ENCODE data around the gene DSCAM.

DSCAM gene

DNA sequence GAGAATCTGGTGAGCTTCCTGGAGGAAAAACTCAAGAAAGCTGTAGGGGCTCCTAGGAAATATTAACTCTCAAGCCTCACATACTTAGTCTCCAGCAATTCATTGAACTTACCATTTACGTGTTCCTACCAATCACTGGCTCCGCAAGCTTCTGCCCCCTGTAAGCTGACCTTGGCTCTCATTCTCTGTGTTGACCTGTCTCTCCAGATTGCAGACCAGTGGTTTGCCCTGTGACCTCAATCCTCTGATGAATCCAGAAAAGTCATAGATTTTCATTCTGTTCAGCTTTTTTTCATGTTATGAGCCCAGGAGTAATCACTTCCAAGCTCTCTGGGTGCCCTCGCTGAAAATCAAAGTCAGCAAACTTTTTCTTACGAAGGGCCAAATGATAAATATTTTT is 241.9 kb downstream of the DSCAM start:
- no peak for DNase-seq

DNA sequence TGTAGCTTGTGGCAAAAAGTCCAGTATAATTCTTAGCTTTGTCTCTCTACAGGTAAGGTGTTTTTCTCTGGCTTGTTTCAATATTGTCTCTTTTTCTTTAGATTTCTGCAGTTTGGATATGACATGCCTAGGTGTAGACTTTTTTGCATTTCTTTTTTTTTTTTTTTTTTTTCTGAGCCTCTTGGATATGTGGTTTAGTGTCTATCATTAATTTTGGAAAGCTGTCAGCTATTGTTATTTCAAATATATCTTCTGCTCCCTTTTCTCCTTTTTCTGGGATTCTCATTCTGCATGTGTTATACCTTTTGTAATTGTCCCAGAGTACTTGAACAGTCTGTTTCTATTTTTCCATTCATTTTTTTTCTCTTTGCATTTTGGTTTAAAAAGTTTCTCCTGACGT is 243.2 kb downstream of the DSCAM start:
- no peak for DNase-seq

DNA sequence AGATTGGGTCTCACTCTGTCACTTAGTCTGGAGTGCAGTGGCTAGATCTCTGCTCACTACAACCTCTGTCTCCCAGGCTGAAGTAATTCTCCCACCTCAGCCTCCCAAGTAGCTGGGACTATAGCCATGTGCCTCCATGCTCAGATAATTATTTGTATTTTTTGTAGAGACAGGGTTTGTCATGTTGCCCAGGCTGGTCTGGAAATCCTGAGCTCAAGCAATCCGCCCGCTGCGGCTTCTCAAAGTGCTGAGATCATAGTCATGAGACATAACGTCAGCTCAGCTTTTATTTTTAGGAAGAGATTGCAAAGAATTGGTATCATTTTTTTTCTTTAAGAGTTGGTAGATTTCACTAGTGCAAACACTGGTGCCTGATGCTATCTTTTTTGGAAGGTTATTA is 244.9 kb downstream of the DSCAM start:
- DNase-seq = no peak

DNA sequence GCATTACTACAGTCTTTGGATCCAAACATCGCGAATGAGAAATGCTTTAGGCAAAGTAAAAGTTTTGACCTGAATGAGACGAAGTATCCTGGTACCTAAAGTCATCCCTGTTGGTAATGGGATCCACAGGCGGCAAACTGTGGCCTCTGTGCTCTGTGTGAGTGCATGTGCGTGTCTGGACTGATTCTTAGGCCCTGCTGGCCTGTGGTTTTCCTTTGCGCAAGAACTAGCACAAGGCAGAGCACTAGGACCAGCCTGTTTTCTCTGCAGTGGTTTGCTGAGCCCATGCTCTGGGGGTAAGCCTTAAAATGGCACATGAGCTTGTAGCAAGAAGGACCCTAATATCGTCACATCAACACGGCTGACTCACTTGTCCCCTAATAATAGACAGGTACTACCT is 251.2 kb downstream of the DSCAM start:
- no peak for DNase-seq

DNA sequence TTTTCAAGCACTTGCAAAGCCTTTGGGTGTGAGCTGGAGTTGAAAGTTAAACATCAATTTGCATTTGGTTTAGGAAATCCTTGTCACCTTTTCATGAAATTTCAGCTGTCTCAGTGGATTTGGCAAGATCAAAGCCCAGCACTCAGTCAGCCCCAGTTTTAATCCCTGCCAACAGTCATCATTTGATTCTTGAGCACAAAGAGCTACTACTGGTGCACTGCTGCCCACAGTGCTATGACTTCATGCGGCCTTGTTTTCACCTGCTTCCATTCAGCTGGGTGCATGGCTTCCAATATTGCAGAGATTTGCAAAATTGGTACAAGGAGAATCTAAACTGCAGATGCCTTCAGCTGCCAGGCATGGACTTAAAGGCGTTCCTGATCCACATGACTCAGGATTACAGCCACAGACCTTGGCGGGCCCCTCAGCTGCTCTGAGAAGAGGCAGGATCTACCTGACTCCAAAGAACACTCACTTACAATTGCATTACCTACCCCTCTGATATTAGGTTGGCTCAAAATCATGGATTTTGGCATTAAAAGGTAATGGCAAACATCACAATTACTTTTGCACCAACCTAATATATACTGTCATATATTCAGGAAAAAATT is 259.1 kb downstream of the DSCAM start:
- DNase-seq = no peak

DNA sequence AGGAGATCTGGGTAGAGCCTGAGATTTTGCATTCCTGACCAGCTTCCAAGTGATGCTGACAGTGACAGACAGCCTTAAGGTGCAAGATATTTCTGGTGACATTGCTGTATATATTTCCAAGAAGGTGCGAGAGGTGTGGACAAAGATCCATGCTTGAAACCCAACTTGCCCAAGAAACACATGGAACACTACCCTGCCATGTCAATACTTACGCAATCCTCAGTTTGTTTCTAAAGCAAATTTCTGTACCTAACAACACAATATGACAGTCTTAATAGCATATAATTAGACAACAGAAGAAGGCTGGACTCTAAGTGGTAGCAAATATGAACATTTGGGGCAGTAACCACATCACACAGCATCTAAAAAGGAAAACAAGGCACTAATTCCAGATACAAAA is 260.4 kb downstream of the DSCAM start:
- DNase-seq = no peak

DNA sequence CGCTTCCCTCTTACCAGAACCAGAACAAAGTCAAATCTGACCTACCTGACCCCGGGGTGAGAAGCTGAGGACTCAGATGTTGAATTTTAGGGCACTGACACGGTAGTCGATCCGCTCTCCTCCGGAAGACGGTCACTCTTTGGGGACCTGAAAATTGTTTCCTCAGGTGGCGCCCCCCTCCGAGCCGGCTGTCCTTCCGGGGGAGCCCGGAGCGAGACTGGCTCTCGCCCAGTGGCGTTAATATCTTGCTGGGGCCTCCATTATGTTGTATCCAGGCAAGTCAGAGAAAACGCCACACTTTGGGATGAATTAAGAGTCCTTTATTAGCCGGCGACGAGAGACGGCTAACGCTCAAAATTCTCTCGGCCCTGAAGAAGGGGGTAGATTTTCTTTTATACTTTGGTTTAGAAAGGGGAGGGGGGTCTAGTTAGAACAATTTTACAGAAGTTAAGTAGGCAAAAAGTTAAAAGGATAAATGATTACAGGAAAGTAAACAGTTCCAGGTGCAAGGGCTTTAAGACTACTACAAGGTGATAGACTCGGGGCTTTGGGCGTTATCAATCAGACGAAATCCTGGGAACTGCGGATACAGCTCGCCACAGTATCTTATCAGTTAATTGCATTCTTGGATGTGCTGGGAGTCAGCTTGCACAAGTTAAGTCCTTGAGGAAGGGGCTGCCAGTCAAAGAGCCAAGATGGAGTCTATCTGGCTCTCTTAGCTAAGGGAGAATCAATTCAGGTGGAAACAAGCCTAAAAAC is 269.5 kb downstream of the DSCAM start:
- DNase-seq = no peak

DNA sequence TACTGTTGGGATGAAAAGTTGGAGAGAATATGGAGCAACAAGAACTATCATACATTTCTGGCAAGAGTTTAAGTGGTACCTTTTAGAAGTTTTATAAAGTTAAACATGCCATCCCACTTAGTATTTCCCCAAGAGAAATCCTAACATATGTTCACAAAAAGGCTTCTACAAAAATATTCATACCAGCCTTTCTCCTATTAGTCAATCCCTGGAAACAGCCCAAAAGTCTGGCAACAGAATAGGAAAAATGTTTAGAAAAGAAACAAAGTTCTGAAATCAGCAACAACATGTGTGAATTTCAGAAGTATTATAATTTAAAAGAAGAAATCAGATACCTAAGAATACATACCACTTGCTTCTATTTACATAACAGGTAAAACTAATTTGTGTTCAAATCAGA is 271.0 kb downstream of the DSCAM start:
- no peak for DNase-seq

DNA sequence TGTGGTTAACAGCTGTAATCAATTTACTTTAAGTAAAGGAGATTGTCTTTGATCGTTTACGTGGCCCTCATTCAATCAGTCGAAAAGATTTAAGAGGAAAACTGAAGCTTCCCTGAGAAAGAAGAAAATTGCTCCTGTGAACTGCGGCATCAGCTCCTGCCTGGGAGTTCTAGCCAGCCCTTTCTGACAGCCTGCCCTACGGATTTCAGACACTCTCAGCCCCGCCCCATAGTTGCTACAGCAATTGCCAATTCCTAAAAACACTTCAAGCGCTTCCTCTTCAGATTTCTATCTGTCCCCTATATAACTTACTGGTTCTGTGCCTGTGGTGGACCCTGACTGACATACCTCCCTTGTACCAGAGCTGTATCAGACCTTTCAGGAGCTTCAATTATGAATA is 277.6 kb downstream of the DSCAM start:
- DNase-seq = no peak

DNA sequence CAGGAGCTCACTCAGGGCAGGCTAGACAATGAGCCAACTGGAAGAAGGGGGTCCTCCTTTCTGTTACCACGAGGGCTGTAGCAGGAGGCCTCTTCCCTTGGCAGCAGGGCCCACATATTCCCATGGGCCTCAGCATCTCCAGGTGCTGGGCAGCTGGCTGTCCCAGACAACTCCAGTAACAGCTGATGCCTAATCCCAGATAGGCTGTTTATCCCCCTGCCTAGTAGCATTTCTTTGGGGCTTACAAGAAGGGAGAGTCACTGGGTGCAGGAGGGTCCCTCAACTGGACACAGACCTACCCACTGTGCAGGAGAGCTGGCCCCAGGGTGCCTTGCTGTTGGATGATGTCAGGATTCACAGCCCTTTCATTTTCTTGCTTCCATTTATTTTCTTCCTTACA is 278.2 kb downstream of the DSCAM start:
- DNase-seq = no peak

DNA sequence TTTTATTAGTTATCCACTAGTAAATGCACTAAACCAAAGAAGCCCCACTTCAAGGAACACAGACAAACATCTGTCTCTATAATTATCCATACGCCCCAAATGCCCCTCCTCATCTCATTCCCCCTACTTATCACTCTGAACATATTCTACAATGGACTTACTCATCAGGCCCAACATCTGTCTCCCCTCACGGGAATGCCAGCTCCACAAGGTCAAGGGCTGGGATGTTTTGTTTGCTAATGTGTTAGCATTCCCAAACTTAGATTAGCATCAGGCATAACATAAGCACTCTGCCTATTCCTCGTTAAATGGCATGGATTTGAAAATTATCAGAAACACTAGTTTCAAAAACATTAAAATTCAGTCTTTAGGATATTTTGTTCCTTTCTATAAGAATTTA is 279.5 kb downstream of the DSCAM start:
- no peak for DNase-seq

DNA sequence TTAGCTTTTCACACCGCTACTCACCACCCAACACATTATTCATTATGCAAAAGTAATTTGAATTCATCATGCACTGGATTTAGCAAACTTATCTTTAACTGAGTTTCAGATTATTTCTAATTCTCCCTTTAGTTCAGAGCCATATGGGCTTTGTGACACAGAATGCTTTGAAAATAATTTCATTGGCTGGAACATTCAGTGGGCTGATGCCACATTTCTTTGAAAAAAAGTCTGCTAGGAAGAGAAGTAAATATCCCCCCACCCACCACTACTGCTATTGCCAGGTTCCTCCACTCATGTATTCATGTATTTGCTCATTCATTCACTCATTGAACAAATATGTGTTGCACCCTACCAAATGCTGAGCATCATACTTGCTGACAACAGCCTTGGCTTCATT is 280.5 kb downstream of the DSCAM start:
- no peak for DNase-seq

DNA sequence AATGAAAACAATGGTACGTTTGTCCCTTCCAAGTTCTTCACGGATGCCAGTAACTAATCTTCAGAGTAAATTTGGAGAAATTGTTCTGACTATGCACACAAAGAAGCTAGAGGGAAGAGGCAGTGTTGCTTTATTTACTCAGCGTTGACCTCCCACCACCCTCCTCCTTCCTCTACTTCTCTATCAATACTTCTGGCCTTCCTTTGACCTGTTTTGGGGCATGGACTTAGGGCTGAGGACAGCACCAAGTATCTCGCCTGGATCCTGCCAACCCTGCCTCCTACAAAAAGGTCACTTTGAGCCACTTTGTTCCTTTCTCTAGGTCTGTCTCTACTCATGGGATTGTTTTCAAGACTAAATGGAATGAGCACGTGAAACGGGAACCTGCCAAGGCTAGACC is 282.6 kb downstream of the DSCAM start:
- DNase-seq = no peak

DNA sequence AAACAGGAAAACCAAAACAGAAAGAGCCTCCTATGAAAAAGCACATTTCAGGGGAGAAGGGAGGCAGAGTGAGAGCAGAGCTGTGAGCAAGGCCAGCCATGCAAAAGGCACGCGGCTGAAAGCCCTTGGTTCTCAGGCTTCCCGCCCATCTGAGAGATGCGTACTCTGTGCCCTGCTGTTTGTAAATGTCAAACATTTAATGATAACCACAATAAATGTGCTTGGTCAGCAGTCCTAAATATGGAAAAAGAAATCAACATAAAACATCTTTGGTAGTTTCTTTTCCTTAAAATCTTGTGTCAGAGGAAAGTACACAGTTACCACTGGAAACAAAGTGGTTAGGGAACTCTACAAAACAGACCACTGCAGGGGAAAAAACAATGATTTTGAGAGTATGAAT is 283.1 kb downstream of the DSCAM start:
- no peak for DNase-seq

DNA sequence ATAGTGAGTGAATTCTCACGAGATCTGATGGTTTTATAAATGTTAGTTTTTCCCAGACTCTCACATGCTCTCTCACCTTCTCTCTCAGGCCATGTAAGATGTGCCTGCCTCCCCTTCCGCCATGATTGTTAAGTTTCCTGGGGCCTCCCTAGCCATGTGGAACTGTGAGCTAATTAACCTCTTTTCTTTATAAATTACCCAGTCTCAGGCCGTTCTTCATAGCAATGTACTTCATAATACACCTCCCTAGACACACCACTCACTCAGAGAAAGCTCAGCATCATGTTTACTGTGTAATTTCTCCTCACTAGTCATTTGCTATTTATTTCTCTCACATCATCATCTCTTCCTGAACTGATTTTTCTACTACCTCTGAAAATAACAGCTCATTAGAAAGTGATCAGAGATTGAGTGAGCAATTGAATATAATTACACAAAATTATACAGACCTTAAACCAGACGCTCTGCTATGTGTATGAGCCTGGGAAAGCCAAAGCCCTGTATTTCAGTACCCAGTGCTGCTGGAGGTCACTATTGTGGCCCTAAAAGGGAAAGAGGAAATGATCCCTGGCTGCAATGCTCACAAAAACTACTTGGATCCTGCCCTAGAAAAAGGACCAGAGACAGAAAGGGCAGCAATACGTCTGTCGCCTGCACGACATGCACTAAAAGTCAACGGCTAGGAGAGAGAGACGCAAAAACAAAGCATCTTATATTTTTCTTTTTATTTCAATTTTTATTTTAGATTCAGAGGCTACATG is 284.5 kb downstream of the DSCAM start:
- DNase-seq = no peak

DNA sequence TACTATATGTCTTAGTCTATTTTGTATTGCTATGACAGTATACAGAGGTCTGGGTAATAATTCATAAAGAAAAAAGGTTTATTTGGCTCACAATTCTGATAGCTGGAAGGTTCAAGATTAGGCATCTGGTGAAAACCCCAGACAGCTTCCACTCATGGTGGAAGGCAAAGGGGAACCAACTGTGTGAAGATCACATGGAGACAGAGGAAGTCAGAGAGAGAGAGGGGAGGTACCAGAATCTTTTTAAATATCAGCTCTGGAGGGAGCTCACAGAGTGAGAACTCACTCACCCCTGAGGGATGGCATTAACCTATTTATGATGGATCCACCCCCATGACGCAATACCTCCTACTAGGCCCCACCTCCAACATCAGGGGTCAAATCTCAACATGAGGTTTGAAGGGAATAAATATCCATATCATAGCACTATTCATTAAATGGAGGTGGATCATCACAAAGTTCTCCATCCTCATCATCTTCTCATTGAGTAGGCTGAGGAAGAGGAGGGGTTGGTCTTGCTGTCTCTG is 290.5 kb downstream of the DSCAM start:
- no peak for DNase-seq

DNA sequence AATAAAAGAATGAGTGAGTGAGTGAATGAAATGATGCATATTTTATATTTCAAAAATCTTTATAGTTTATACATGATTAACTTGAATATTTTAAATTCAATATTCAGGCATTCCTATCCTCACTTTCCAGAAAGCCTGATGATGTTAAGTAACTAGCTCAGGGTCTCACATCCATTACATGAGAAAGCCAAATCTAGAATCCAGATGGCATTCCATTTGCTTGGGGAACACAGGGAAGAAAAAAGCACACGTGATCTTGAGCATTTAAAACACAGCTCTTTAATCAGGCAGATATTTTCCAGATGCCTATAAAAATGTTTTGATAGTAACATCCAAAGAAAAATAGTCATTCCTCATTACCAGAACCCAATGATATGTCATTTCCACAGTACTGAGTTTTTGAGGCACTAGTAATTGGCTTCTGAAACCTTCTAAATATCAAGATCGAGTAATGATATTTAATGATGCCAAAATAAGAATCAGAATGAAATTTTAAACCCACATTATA is 291.9 kb downstream of the DSCAM start:
- no peak for DNase-seq

DNA sequence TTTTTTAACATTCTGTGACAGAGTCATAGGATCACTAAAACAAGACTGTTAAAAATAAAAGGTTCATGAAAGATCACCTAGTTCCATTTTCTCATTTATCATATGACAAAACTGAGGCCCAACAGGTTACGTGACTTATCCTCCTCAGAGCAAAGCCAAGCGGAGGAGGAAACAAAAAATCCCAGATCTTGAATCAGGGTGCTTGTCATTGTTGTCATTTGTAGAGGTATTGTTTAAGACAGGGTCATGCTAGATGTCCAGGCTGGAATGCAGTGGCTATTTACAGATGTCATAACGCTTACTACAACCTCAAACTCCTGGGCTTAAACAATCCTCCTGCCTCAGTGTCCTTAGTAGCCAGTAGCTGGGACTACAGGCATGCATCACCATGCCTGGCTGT is 293.2 kb downstream of the DSCAM start:
- no peak for DNase-seq

DNA sequence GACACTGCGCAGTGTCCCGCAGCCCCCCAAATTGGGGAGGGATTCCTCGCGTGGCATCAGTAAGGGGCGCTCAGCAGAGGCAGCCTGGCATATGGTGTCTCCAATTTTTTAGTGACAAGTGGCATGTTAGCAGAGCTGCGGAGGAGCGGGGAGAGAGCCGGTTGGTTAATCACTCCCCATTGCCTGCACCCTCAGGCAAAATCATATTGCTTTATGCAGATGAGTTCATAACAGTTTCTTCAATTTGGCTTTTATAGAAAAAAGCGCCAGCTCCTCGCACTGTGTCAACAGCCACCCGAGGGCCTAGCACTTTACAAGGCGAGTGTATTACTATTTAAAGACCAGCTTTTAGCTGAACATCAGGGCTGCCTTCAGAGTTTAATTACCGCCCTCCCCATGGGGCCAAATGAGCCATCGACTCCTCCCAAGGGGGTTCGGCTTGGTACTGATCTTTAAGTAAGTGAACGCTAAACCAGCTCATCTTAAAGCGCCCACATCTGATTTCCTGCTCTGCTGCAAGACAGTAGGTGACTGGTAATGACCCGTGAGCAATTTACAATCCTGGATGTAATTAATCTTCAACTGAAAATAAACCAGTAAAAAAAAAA is 298.9 kb downstream of the DSCAM start:
- DNase-seq = no peak

DNA sequence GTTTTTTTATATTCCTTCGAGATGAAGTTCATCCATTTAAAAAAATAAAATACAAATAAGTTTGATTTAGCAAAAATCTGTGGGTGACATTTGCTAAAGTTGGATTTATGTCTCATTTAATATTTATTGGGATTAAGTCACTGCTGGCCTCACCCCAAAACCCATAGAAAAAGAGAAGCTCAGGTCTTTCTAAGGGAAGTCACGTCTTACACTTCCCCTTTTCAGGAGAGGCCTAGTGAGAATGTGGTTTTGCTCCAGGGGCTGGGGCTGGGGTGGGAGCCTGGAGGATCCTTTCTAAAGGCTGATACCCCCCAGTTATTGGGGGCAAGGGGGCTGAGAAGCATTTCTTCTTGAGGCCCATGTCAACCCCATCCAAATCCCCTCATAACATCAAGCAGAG is 300.3 kb downstream of the DSCAM start:
- DNase-seq = no peak

DNA sequence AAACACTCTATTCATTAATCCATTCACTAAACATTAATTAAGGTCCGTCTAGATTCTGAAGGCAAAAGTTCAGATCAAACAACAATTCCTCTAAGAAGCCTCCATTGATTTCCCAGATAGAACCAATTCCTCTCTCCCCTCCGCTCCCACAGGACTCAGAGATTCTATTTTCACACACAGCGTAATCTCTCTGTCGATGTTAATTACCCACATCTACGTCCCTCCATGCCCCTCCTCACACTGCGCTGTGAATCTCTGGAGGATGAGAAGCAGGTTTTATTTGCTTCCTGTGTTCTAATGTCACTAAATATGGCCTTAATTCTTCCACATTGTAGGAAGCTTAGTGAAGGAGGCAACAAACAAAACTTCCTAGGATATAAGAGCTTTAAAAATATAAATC is 306.7 kb downstream of the DSCAM start:
- DNase-seq = no peak

DNA sequence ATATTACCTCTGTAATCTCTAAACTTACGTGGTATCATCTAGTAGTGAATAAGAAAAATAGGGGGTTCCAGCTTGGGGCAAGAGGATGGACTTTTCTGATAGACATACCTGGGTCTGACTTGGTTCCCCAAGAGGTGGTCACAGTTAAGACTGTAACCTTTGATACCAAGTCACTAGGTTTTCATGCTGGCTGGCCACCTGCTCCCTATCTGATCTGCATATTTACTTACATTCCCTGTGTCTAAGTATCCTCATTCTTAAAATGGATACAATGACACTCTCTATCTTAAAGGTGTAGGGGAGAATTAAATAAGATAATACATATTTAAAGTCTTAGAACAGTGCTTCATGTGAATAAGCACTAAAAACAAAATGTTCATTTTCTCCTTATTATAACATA is 312.1 kb downstream of the DSCAM start:
- DNase-seq = no peak

DNA sequence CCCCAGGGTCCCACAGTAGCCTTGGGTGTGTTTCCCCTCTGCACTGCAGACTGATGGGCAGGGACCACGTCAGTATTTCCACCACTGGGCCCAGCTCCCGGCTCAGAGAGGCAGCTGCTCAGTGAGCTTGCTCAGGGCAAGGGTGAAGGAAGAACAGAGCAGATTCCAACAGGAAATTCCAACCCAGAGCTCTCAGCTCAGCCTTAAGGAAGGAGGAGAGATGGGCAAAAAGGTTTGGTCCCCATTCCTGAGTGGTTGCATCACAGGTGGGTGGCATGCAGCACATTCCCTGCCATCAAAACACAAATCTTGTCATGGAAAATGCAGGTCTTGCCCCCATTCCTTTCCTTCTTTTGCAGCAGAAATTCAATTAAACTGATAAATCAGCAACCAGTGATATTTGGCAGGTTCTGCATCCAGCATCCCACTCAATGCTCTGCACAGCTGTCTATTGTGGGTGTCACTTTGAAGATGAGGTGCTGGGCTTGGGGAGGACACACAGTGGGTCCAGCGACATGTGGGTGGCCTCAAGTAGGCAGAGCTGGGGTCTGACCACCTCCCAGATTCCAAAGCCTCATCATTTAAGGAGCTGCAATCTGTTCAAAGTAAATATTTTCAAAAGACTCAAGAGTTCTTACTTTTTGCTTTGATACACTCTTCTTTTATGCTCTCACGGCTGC is 315.4 kb downstream of the DSCAM start:
- no peak for DNase-seq
